Subcutaneous abdominal adipose tissue (tissue), 5 donors: ENCODE results near the gene NCKAP5.

Source experiments
- H3K27ac ChIP-seq: one replicate; pipeline ENCODE4 v1.7.0; 2013; ENCODE audit warnings: low read depth, mild to moderate bottlenecking, inconsistent platforms, low read length, moderate library complexity
- H3K27me3 ChIP-seq, 5 donors: one replicate each; pipeline ENCODE4 v1.7.0; 2013; ENCODE audit warnings: low read length in 5 of 5, inconsistent platforms in 1 of 5; ENCODE audit not compliant: control insufficient read depth in 5 of 5, insufficient read depth in 4 of 5
- H3K36me3 ChIP-seq, 5 donors: one replicate each; pipeline ENCODE4 v1.7.0; 2013; ENCODE audit warnings: low read length in 5 of 5; ENCODE audit not compliant: control insufficient read depth in 5 of 5, insufficient read depth in 5 of 5
- H3K4me1 ChIP-seq, 5 donors: one replicate each; pipeline ENCODE4 v1.7.0; 2013; ENCODE audit warnings: low read length in 5 of 5, mild to moderate bottlenecking in 3 of 5, moderate library complexity in 1 of 5; ENCODE audit not compliant: control insufficient read depth in 5 of 5, insufficient read depth in 5 of 5
- H3K4me3 ChIP-seq, 5 donors: one replicate each; pipeline ENCODE4 v1.7.0; 2013; ENCODE audit warnings: low read length in 5 of 5, low read depth in 1 of 5
- H3K9ac ChIP-seq, 5 donors: one replicate each; pipeline ENCODE4 v1.7.0; 2013; ENCODE audit warnings: low read length in 5 of 5, mild to moderate bottlenecking in 4 of 5, moderate library complexity in 3 of 5
- H3K9me3 ChIP-seq, 5 donors: one replicate each; pipeline ENCODE4 v1.7.0; 2013; ENCODE audit warnings: low read length in 5 of 5; ENCODE audit not compliant: control insufficient read depth in 5 of 5
- donor health status: healthy.
- donor health status: healthy.
- donor health status: healthy.
- donor health status: healthy.
- donor health status: healthy.

The NCKAP5 gene

GRCh38 chr2:133411857-133412256, 156.4 kb downstream of the NCKAP5 start:
- Histone ChIP-seq H3K27me3 (no peaks in the 10 kb centered on the region), H3K9ac (no peak overlapping the region), H3K27ac (no peak overlapping the region), H3K4me3 (no peak overlapping the region), H3K9me3 (no peaks in the 10 kb centered on the region), H3K36me3 (no peaks in the 10 kb centered on the region), H3K4me1 (no peaks in the 10 kb centered on the region)

- Histone ChIP-seq H3K27ac (no peak overlapping the region), H3K9ac (no peak overlapping the region), H3K27me3 (no peaks in the 10 kb centered on the region), H3K9me3 (no peaks in the 10 kb centered on the region), H3K4me1 (no peaks in the 10 kb centered on the region), H3K4me3 (no peak overlapping the region), H3K36me3 (no peaks in the 10 kb centered on the region)
These were observed 157.2 kb downstream of the NCKAP5 start for GRCh38 chr2:133411101-133411500.

GRCh38 chr2:133409581-133410285, 158.5 kb downstream of the NCKAP5 start:
- H3K27ac ChIP-seq, result no peak overlapping the region
- H3K9me3 ChIP-seq, result no peaks in the 10 kb centered on the region
- H3K9ac ChIP-seq, result no peak overlapping the region
- no peak overlapping the region for H3K4me3 ChIP-seq
- H3K36me3 ChIP-seq, result no peaks in the 10 kb centered on the region
- no peaks in the 10 kb centered on the region for H3K27me3 ChIP-seq
- no peaks in the 10 kb centered on the region for H3K4me1 ChIP-seq

- no peak overlapping the region for H3K4me3 ChIP-seq
- no peak overlapping the region for H3K27ac ChIP-seq
- H3K9me3 ChIP-seq, result no peaks in the 10 kb centered on the region
- H3K9ac ChIP-seq, result no peak overlapping the region
- no peaks in the 10 kb centered on the region for H3K27me3 ChIP-seq
- no peaks in the 10 kb centered on the region for H3K36me3 ChIP-seq
- H3K4me1 ChIP-seq, result no peaks in the 10 kb centered on the region
These were observed 159.6 kb downstream of the NCKAP5 start for GRCh38 chr2:133408671-133409070.

GRCh38 chr2:133407341-133407740, 160.9 kb downstream of the NCKAP5 start:
- no peak overlapping the region for H3K27ac ChIP-seq

GRCh38 chr2:133405252-133405651, 163.0 kb downstream of the NCKAP5 start:
- Histone ChIP-seq H3K4me3 (no peak overlapping the region), H3K9me3 (no peaks in the 10 kb centered on the region), H3K9ac (no peak overlapping the region), H3K36me3 (no peaks in the 10 kb centered on the region), H3K27ac (no peak overlapping the region), H3K27me3 (no peaks in the 10 kb centered on the region), H3K4me1 (no peaks in the 10 kb centered on the region)

More at GRCh38 chr2:133407341-133407740, 160.9 kb downstream of the NCKAP5 start:
- no peak overlapping the region for H3K9ac ChIP-seq
- no peak overlapping the region for H3K4me3 ChIP-seq
- H3K27me3 ChIP-seq, result no peaks in the 10 kb centered on the region
- H3K9me3 ChIP-seq, result no peaks in the 10 kb centered on the region
- H3K36me3 ChIP-seq, result no peaks in the 10 kb centered on the region
- no peaks in the 10 kb centered on the region for H3K4me1 ChIP-seq

GRCh38 chr2:133400411-133400810, 167.9 kb downstream of the NCKAP5 start:
- Histone ChIP-seq H3K36me3 (no peaks in the 10 kb centered on the region), H3K27me3 (no peaks in the 10 kb centered on the region), H3K9me3 (no peaks in the 10 kb centered on the region), H3K27ac (no peak overlapping the region), H3K9ac (no peak overlapping the region), H3K4me1 (no peaks in the 10 kb centered on the region), H3K4me3 (no peak overlapping the region)

GRCh38 chr2:133393895-133394294, 174.4 kb downstream of the NCKAP5 start:
- no peak overlapping the region for H3K4me3 ChIP-seq
- H3K9me3 ChIP-seq, result no peaks in the 10 kb centered on the region
- H3K27ac ChIP-seq, result no peak overlapping the region
- H3K27me3 ChIP-seq, result no peaks in the 10 kb centered on the region
- H3K4me1 ChIP-seq, result no peaks in the 10 kb centered on the region
- no peaks in the 10 kb centered on the region for H3K36me3 ChIP-seq
- H3K9ac ChIP-seq, result no peak overlapping the region

GRCh38 chr2:133390156-133390555, 178.1 kb downstream of the NCKAP5 start:
- Histone ChIP-seq H3K27me3 (no peaks in the 10 kb centered on the region), H3K36me3 (no peaks in the 10 kb centered on the region), H3K9me3 (no peaks in the 10 kb centered on the region), H3K9ac (no peak overlapping the region), H3K4me1 (no peaks in the 10 kb centered on the region), H3K27ac (no peak overlapping the region), H3K4me3 (no peak overlapping the region)

- Histone ChIP-seq H3K4me3 (no peak overlapping the region), H3K36me3 (no peaks in the 10 kb centered on the region), H3K9me3 (no peaks in the 10 kb centered on the region), H3K9ac (no peak overlapping the region), H3K27me3 (no peaks in the 10 kb centered on the region), H3K27ac (no peak overlapping the region), H3K4me1 (no peaks in the 10 kb centered on the region)
These were observed 178.7 kb downstream of the NCKAP5 start for GRCh38 chr2:133389569-133389968.
